IMR-90 (cell line): ENCODE data around the gene AHI1. TPM values are rescaled to one million over a fixed set of nuclear protein-coding genes. Genes with fewer than 3 reads are reported as not detected.

Experiments
- ATAC-seq: fragments of 200-7000 bp; cut with Tn5 transposase; 2 replicates; pipeline ENCODE4 v1.9.1; 2020; ENCODE audit warnings: low read depth, mild to moderate bottlenecking, moderate library complexity
- BruUV-seq: library from RNA; stranded (reverse); fragments of 400-500 nt; replicated peaks from 2 replicates; lab custom pipeline; 2021; lab: Mats Ljungman, UMichigan
- CTCF ChIA-PET: fragments of 300-600 bp; formaldehyde crosslinking; extraction: SDS; loops from one replicate; lab custom pipeline; 2021; ENCODE audit warnings: antibody characterized with exemption; lab: Yijun Ruan, JAX
- POLR2A ChIA-PET: fragments of 300-600 bp; sonication (Branson Sonifier 250); formaldehyde crosslinking; loops from one replicate; lab custom pipeline; 2022; ENCODE audit warnings: antibody characterized with exemption; ENCODE audit not compliant: unreplicated experiment; lab: Charles Lee
- DNase-seq: peaks from one replicate; pipeline ENCODE4 v3.0.0; 2013
- H2AFZ ChIP-seq: replicated peaks from 2 replicates; pipeline ENCODE3; 2013; ENCODE audit warnings: low read length, mild to moderate bottlenecking; ENCODE audit not compliant: poor library complexity
- H2AK5ac ChIP-seq: 2 replicates; pipeline ENCODE4 v1.6.1; 2013; ENCODE audit warnings: low read depth, low read length, inconsistent platforms
- H2AK9ac ChIP-seq: replicated peaks from 2 replicates; pipeline ENCODE3; 2013; ENCODE audit warnings: mild to moderate bottlenecking, low read depth, low read length, moderate library complexity; ENCODE audit not compliant: poor library complexity
- H2BK120ac ChIP-seq: 2 replicates; pipeline ENCODE4 v1.6.1; 2013; ENCODE audit warnings: low read depth, low read length, inconsistent platforms
- H2BK15ac ChIP-seq: 3 replicates; pipeline ENCODE4 v1.6.1; 2013; ENCODE audit warnings: low read depth, low read length, inconsistent platforms
- H2BK20ac ChIP-seq: 2 replicates; pipeline ENCODE4 v1.6.1; 2013; ENCODE audit warnings: low read depth, mild to moderate bottlenecking, inconsistent platforms, low read length, moderate library complexity
- H2BK5ac ChIP-seq: 2 replicates; pipeline ENCODE4 v1.6.1; 2013; ENCODE audit warnings: mild to moderate bottlenecking, low read depth, low read length, inconsistent platforms; ENCODE audit not compliant: poor library complexity, severe bottlenecking
- H3K14ac ChIP-seq: replicated peaks from 2 replicates; pipeline ENCODE4 v1.6.1; 2013; ENCODE audit warnings: low read depth, low read length, inconsistent platforms
- H3K18ac ChIP-seq: 2 replicates; pipeline ENCODE4 v1.6.1; 2013; ENCODE audit warnings: low read depth, low read length, control low read depth
- H3K23ac ChIP-seq: 2 replicates; pipeline ENCODE4 v1.6.1; 2013; ENCODE audit warnings: low read depth, low read length, inconsistent platforms
- H3K27ac ChIP-seq: 2 replicates; pipeline ENCODE4 v1.5.1; 2013; ENCODE audit warnings: mild to moderate bottlenecking, control low read depth, low read length; ENCODE audit not compliant: insufficient read depth
- H3K27me3 ChIP-seq: 2 replicates; pipeline ENCODE4 v1.6.1; 2013; ENCODE audit warnings: low read length; ENCODE audit not compliant: control insufficient read depth, insufficient read depth
- H3K36me3 ChIP-seq: 2 replicates; pipeline ENCODE4 v1.6.1; 2013; ENCODE audit warnings: low read length, mixed read lengths; ENCODE audit not compliant: control insufficient read depth, insufficient read depth
- H3K4ac ChIP-seq: 2 replicates; pipeline ENCODE4 v1.6.1; 2013; ENCODE audit warnings: low read depth, low read length, inconsistent platforms
- H3K4me1 ChIP-seq: 2 replicates; pipeline ENCODE4 v1.6.1; 2013; ENCODE audit warnings: low read length, mixed read lengths; ENCODE audit not compliant: control insufficient read depth, insufficient read depth
- H3K4me2 ChIP-seq: 2 replicates; pipeline ENCODE4 v1.6.1; 2013; ENCODE audit warnings: low read depth, mild to moderate bottlenecking, control low read depth, low read length, moderate library complexity
- H3K4me3 ChIP-seq: 2 replicates; pipeline ENCODE4 v1.5.1; 2013; ENCODE audit warnings: low read depth, mild to moderate bottlenecking, control low read depth, low read length, moderate library complexity; ENCODE audit not compliant: insufficient read depth
- H3K56ac ChIP-seq: 2 replicates; pipeline ENCODE4 v1.6.1; 2013; ENCODE audit warnings: low read length, inconsistent platforms; ENCODE audit not compliant: insufficient read depth; ENCODE audit errors: extremely low read depth
- H3K79me1 ChIP-seq, 2 experiments: 2 replicates each; pipeline ENCODE4 v1.6.1; 2013; ENCODE audit warnings: low read length in 2 of 2, inconsistent platforms in 1 of 2, low read depth in 1 of 2
- H3K9ac ChIP-seq: 2 replicates; pipeline ENCODE4 v1.6.1; 2013; ENCODE audit warnings: low read depth, low read length, control low read depth
- H3K9me1 ChIP-seq: 2 replicates; pipeline ENCODE4 v1.6.1; 2013; ENCODE audit warnings: low read length, inconsistent platforms; ENCODE audit not compliant: insufficient read depth
- H3K9me3 ChIP-seq: 2 replicates; pipeline ENCODE4 v1.6.1; 2013; ENCODE audit warnings: low read length; ENCODE audit not compliant: control insufficient read depth, insufficient read depth
- H4K20me1 ChIP-seq: 2 replicates; pipeline ENCODE4 v1.6.1; 2013; ENCODE audit warnings: low read length, inconsistent platforms; ENCODE audit not compliant: insufficient read depth
- H4K5ac ChIP-seq: 2 replicates; pipeline ENCODE4 v1.6.1; 2013; ENCODE audit warnings: mild to moderate bottlenecking, low read depth, low read length, control low read depth
- H4K8ac ChIP-seq, 2 experiments: 2 replicates each; pipeline ENCODE4 v1.6.1; 2013; ENCODE audit warnings: low read depth in 2 of 2, low read length in 2 of 2, control low read depth in 1 of 2, inconsistent platforms in 1 of 2
- H4K91ac ChIP-seq: 2 replicates; pipeline ENCODE4 v1.6.1; 2013; ENCODE audit warnings: low read depth, low read length, inconsistent platforms; ENCODE audit not compliant: insufficient read depth
- CHD1 ChIP-seq: IDR thresholded peaks from 2 replicates; pipeline ENCODE4 v1.6.1; 2012; ENCODE audit warnings: low read depth, low read length, improper control_type of control experiment
- NFE2L2 ChIP-seq: fragments of 150-350 bp; IDR thresholded peaks from 2 replicates; pipeline ENCODE4 v1.6.1; 2016; ENCODE audit warnings: low read depth, mild to moderate bottlenecking, low read length
- WGBS, 2 experiments: methylation state at CpG; one replicate each; pipeline versions ENCODE4 v1.1.5 to v1.1.7; 2013; ENCODE audit warnings: missing lambda C conversion rate in 2 of 2; ENCODE audit not compliant: insufficient read length in 1 of 2; ENCODE audit errors: extremely low coverage in 2 of 2; 5-methylcytosine and 5-hydroxymethylcytosine counted together
- dilution Hi-C: fragments of 300-500 bp; cut with HindIII; formaldehyde crosslinking; loops from one replicate; pipeline ENCODE4 v1.14.3; 2018; ENCODE audit warnings: low sequenced_read_pairs; ENCODE audit not compliant: unreplicated experiment
- in situ Hi-C: fragments of 300-500 bp; cut with MboI; formaldehyde crosslinking; loops from 3 replicates; pipeline ENCODE4 v1.14.3; 2019; ENCODE audit warnings: low sequenced_read_pairs, inconsistent platforms, mixed read lengths
- intact Hi-C: fragments of 100-400 bp; cut with micrococcal nuclease; formaldehyde crosslinking; loops from 2 replicates; pipeline ENCODE4 v1.10.0; 2022
- polyA plus RNA-seq, 3 experiments: library from polyadenylated mRNA; depleted of rRNA; stranded (reverse); fragments of >200 nt; gene quantifications; 2 replicates each; pipeline ENCODE4 v1.2.3, GENCODE V29; 2012; ENCODE audit warnings: low replicate concordance in 1 of 3
- total RNA-seq: library from RNA; depleted of rRNA; stranded (reverse); fragments of >200 nt; gene quantifications from 2 replicates; pipeline ENCODE4 v1.2.3, GENCODE V29; 2012

The AHI1 gene
- total and polyA plus RNA-seq, 2 of the 4 experiments (the other 2 are of a cell fraction) = 9.5 to 19.4 TPM

DNA sequence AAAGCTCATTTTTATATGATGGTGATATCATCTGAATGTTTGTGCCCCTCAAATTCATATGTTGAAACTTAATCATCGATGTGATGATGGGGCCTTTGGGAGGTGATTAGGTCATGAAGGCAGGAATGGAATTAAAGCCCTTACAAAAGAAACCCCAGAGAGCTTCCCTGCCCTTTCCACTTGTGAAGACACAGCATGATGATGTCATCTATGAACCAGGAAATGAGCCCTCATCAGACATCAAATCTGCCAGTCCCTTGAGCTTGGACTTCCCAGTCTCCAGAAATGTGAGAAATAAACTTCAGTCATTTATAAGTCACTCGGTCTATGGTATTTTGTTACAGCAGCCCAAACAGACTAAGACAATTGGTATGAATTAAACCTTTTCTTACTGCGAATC lies 163.4 kb downstream of the AHI1 start:
- Histone ChIP-seq H2AK5ac (no peak overlapping the region), H3K36me3 (no peaks in the 10 kb centered on the region), H3K14ac (no peak overlapping the region), H3K79me1 (no peaks in the 10 kb centered on the region), H4K8ac (0 out of 4 replicates have a peak overlapping the region, but pooled peaks of 1 of the 2 experiments have one; percentile 9), H3K27ac (no peak overlapping the region), H3K27me3 (no peaks in the 10 kb centered on the region), H2AK9ac (no peak overlapping the region), H2BK15ac (no peak overlapping the region), H2BK5ac (no peak overlapping the region), H2BK120ac (no peak overlapping the region), H4K5ac (no peak overlapping the region), H4K91ac (no peak overlapping the region), H3K4me3 (no peak overlapping the region), H3K18ac (no peak overlapping the region), H3K4me1 (no peaks in the 10 kb centered on the region), H4K20me1 (no peaks in the 10 kb centered on the region), H3K9ac (no peak overlapping the region), H2AFZ (no peak overlapping the region), H3K9me3 (no peaks in the 10 kb centered on the region), H2BK20ac (no peak overlapping the region), H3K23ac (no peak overlapping the region), H3K9me1 (no peaks in the 10 kb centered on the region), H3K4me2 (no peak overlapping the region), H3K4ac (no peak overlapping the region), H3K56ac (no peak overlapping the region)
- no CpG with 5 or more reads among the region's 3 CpGs for WGBS, 2 experiments
- ATAC-seq (no peak), DNase-seq (peak; percentile 58)
- in situ Hi-C loops (no loop called here), dilution Hi-C loops (no loop called here), intact Hi-C loops (no loop called here)
- TF ChIP-seq NFE2L2 = no peak
- no peak for TF ChIP-seq CHD1
- BruUV-seq = no TSS peak
- POLR2A ChIA-PET = no interaction called here
- CTCF ChIA-PET = interaction anchor here (0.6 kb wide), 1 partner anchor 9 kb away, joined by 3 read pairs; no protein-coding TSS in a partner anchor
